GM21619 (cell line): Measurements from ENCODE around the gene MAD2L1BP.
A peak's percentile ranks its signal among the peaks of the same experiment; 100 is the strongest.
"Not testable (repeated sequence)": the region's sequence is repeated elsewhere in the genome, so short reads cannot be mapped to it uniquely, and the experiment has no call there.

Source experiments
- ATAC-seq: cut with Tn5 transposase; IDR thresholded peaks from one replicate; pipeline ENCODE4 v1.9.1; 2021; ENCODE audit not compliant: unreplicated experiment

MAD2L1BP gene

GRCh38 chr6:43635387-43636307 lies at the start of gene MAD2L1BP:
Gene MAD2L1BP (plus strand): TSS chr6:43635840. CDS start chr6:43635876, 36 bp downstream.
- ATAC-seq: peak; percentile 81

- ATAC-seq: no peak
These were observed 47.4 kb upstream of the MAD2L1BP start for GRCh38 chr6:43588194-43588593.

GRCh38 chr6:43589564-43589963 lies 46.1 kb upstream of the MAD2L1BP start:
- ATAC-seq: not testable (repeated sequence)

GRCh38 chr6:43593938-43594337 lies 41.7 kb upstream of the MAD2L1BP start:
- no peak for ATAC-seq

GRCh38 chr6:43600595-43600994 lies 35.0 kb upstream of the MAD2L1BP start:
- ATAC-seq: no peak

- ATAC-seq: no peak
These were observed 31.5 kb upstream of the MAD2L1BP start for GRCh38 chr6:43604174-43604573.

GRCh38 chr6:43606019-43606418 lies 29.6 kb upstream of the MAD2L1BP start:
- ATAC-seq: no peak

GRCh38 chr6:43608310-43608763 lies 27.3 kb upstream of the MAD2L1BP start:
- no peak for ATAC-seq

GRCh38 chr6:43608807-43609206 lies 26.8 kb upstream of the MAD2L1BP start:
- ATAC-seq: no peak

- ATAC-seq: no peak
These were observed 26.2 kb upstream of the MAD2L1BP start for GRCh38 chr6:43609402-43609801.

- ATAC-seq: no peak
These were observed 25.2 kb upstream of the MAD2L1BP start for GRCh38 chr6:43610431-43610830.

GRCh38 chr6:43613721-43614395 lies 21.8 kb upstream of the MAD2L1BP start:
- no peak for ATAC-seq

- no peak for ATAC-seq
These were observed 21.3 kb upstream of the MAD2L1BP start for GRCh38 chr6:43614396-43614730.

GRCh38 chr6:43616725-43617472 lies 18.7 kb upstream of the MAD2L1BP start:
- no peak for ATAC-seq

- ATAC-seq: no peak
These were observed 14.4 kb upstream of the MAD2L1BP start for GRCh38 chr6:43621078-43621835.

GRCh38 chr6:43621836-43622180 lies 13.8 kb upstream of the MAD2L1BP start:
- no peak for ATAC-seq

- no peak for ATAC-seq
These were observed 13.1 kb upstream of the MAD2L1BP start for GRCh38 chr6:43622541-43622940.

- ATAC-seq: no peak
These were observed 11.5 kb upstream of the MAD2L1BP start for GRCh38 chr6:43623880-43624785.

GRCh38 chr6:43624786-43625288 lies 10.8 kb upstream of the MAD2L1BP start:
- ATAC-seq: no peak
